ENCODE measurements around the gene CDK5.
"Not testable (repeated sequence)": the region's sequence is repeated elsewhere in the genome, so short reads cannot be mapped to it uniquely, and the experiment has no call there.

The CDK5 gene

GRCh38 chr7:151035902-151036301 is 21.8 kb downstream of the CDK5 start:
- DNase-seq (ENCODE audit: low read depth in 1 of 2, low spot score in 1 of 2): no peak

- no peak for DNase-seq (ENCODE audit: low read depth in 1 of 2, low spot score in 1 of 2)
These were observed 22.5 kb downstream of the CDK5 start for GRCh38 chr7:151035026-151035717.

DNA sequence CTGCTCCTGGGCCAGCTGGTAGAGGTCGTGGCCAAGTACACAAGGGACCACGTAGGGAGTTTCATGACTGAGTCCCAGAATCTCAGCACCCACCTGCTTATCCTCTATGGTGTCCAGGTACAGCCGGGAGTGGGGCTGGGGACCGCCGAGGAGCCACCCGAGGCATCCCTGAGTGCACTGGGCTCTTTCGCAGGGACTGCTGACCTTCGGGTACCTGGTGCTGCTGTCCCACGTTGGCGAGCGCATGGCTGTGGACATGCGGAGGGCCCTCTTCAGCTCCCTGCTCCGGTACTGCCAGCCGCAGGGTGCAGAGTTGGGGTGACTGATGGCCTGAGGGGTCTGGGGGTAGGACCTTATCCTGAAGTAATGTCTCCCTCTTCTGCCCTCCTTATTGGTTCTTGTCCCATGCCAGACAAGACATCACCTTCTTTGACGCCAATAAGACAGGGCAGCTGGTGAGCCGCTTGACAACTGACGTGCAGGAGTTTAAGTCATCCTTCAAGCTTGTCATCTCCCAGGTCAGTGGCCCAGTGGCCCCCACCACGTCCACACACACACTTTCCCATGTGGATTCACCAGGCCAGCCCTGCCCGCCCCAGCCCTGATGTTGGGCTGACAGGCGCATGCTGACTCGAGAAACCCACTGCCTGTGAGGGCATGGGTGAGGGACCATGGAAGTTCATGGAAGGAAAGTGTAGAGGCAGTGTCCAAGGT is 23.2 kb downstream of the CDK5 start:
- no peak for DNase-seq (ENCODE audit: low read depth in 1 of 2, low spot score in 1 of 2)

GRCh38 chr7:151033864-151034249 is 23.8 kb downstream of the CDK5 start:
- DNase-seq (ENCODE audit: low read depth in 1 of 2, low spot score in 1 of 2): no peak

- no peak for DNase-seq (ENCODE audit: low read depth in 1 of 2, low spot score in 1 of 2)
These were observed 24.5 kb downstream of the CDK5 start for GRCh38 chr7:151032936-151033863.

GRCh38 chr7:151031011-151031410 is 26.7 kb downstream of the CDK5 start:
- no peak for DNase-seq (ENCODE audit: low read depth in 1 of 2, low spot score in 1 of 2)

DNA sequence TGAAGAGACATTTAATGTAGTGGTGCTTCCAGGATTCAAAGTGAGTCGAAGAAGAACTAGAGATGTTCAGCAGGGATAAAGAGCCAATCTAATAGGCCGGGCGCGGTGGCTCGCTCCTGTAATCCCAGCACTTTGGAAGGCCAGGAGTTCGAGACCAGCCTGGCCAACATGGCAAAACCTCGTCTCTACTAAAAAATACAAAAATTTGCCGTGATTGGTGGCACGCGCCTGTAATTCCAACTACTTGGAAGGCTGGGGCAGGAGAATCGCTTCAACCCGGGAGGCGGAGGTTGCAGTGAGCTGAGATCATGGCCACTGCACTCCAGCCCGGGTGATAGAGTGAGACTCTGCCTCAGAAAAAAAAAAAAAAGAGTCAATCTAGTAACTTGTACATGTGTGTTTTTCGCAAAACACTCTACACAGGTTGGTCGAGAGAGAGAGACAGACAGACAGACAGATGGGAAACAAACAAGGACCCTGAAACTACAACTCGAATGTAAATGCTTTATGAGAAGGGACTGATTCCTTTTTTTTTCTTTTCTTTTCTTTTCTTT is 28.7 kb downstream of the CDK5 start:
- no peak for DNase-seq (ENCODE audit: low read depth in 1 of 2, low spot score in 1 of 2)

- peak; percentile 93 to 94 for DNase-seq (ENCODE audit: low read depth in 1 of 2, low spot score in 1 of 2)
These were observed 29.4 kb downstream of the CDK5 start, which contains the start of gene ABCB8 for GRCh38 chr7:151028131-151028947. Gene ABCB8, plus strand, starts transcription at chr7:151028450. Its CDS starts 66 bp downstream, at chr7:151028516.

- DNase-seq (ENCODE audit: low read depth in 1 of 2, low spot score in 1 of 2): not testable (repeated sequence)
These were observed 30.0 kb downstream of the CDK5 start for GRCh38 chr7:151027728-151028130.

GRCh38 chr7:151026771-151027727 is 30.6 kb downstream of the CDK5 start:
- not testable (repeated sequence) for DNase-seq (ENCODE audit: low read depth in 1 of 2, low spot score in 1 of 2)

DNA sequence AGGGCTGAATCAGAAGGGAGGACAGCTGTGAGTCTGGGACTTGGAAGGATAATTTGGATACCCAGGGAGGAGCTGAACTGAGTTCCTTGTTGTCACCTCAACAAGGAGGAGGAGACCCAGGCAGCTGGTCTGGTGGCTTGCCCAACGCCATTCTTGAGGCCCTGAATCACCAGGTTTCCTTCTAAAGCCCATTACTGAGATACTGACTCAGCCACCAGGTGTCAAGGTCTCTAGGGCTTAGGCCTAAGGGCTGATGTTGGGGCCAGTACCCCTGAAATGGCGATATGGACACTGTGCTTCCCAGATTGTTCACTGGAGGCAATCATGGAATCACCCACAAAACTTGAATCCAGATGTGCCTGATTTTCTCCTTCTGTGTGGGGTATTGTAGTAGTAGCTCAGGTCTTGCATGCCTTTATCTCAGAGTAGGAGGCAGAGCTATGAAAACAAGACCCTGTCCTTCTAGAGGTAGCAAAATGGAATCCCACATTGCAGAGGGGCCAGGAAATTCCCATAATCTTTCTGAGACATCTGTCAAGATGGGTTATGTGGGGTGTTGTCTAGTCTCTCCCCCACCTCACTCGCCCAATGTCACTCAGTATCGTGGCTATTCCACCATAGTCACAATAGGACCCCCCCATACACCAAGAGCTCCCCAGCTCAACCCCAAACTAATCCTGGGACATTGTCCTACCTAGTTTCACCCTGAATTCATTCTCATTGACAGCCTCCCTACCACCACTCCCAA is 31.6 kb downstream of the CDK5 start:
- no peak for DNase-seq (ENCODE audit: low read depth in 1 of 2, low spot score in 1 of 2)

DNA sequence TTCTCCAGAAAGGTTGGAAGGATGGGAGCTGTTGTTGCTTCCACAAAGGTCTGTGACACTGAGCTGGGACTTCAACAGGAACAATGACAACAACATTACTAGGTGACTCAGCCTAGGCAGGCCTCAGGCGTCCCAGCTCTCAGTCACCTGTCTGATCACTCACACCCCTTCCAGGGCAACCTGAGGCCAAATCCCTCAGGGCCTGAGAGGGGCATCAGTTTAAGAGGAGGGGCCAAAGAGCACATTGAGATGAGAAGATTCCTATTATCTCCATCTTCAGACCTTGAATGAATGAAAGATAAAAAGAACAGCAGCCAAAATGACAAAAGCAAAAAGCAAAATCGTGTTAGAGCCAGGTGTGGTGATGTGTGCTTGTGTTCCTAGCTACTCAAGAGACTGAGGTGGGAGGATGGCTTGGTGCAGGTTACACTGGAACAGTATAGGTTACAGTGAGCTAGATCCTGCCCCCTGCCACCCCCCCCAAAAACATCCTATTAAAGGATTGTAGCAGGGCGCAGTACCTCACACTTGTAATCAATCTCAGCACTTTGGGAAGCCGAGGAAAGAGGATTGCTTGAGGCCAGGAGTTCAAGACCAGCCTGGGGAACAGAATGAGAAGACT is 33.2 kb downstream of the CDK5 start, which contains the start of gene ATG9B:
Gene ATG9B (minus strand): TSS at position 60 of the 622 bp plus-strand sequence. CDS start 71 bp downstream, outside the sequence.
- no peak for DNase-seq (ENCODE audit: low read depth in 1 of 2, low spot score in 1 of 2)

DNA sequence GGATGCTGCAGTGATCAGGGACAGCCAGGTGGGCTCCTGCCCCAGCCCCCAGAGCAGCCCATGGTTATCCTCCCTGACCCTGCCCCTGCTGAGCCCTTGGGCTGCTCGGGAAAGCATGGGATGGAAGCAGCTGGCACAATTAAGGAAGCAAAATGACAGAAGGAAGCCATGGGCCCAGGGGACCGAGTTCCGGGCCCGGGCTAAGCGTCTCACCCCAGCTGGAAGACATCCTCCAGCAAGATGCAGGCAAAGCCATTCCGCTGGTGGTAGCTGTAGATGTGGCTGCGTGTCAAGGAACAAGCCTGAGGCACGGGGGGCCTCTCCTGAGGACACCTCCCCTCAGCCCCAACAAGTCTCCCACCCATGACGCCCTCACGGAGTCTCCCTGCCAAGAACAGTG is 34.5 kb downstream of the CDK5 start:
- DNase-seq (ENCODE audit: low read depth in 1 of 2, low spot score in 1 of 2): no peak

DNA sequence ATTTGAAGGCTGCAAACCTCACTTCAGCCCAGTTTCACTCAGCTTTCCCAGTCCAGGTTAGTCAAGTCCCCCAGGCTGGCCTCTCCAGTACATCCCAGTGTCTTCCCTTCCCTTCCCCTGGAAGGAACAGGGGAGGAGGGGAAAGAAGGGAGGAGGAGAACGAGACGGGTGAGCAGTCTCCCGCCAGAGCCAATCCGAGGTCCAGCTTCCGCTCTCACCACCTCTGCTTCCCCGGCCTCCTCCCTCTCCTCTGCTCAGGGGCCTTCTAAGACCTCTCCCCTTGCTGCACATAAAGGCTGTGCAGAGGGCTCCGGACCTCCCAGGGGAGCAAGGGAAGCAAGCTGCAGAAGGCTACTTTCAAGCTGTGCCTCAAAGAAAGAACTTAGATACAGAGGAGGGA is 37.5 kb downstream of the CDK5 start:
- DNase-seq (ENCODE audit: low read depth in 1 of 2, low spot score in 1 of 2): no peak

DNA sequence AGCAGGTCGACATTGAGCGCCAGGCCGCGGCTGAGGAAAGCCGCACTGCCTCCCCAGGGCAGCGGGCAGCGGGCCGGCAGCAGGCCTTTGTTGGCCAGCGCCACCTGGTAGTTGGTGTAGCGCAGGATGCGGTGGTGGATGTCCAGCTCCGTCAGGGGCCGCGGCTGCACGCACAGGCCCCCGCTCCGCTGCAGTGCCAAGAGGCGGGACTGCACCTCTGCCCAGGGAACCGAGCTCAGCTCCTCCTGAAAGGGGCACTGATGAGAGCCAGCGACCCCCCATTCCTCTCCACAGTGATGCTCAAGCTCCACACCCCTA is 38.6 kb downstream of the CDK5 start:
- no peak for DNase-seq (ENCODE audit: low read depth in 1 of 2, low spot score in 1 of 2)

DNA sequence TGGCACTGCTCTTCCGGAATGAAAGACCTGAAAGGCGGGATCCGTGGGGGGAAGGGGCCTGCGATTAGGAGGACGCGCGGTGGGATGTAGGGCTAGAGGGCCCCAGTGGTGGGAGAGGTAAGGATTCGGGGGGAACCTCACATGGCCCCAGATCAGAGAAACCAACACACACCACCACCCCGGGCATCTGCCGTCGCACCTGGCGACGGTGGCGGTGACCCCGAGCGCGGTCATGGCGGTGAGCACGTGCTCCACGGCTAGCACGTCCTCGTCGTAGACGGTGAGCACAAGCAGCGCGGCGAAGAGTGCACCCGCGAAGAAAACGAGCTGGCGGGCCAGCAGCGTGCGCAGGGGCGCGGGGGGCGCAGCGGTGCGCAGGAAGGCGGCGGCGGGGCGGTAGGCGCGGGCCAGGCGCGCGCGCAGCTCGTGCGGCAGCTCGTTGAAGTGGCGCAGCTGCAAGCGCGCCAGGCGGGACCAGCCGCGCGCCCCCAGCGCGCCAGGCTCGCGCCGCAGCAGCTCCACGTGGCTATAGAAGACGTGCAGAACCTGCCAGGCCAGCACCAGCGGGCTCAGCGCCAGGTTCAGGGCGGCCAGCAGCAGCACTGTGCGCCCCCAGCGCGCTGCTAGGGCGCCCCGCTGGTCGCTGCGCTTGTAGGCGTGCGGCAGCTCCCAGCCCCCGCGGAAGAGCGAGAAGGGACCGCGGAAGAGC is 39.1 kb downstream of the CDK5 start:
- DNase-seq (ENCODE audit: low read depth in 1 of 2, low spot score in 1 of 2): no peak

DNA sequence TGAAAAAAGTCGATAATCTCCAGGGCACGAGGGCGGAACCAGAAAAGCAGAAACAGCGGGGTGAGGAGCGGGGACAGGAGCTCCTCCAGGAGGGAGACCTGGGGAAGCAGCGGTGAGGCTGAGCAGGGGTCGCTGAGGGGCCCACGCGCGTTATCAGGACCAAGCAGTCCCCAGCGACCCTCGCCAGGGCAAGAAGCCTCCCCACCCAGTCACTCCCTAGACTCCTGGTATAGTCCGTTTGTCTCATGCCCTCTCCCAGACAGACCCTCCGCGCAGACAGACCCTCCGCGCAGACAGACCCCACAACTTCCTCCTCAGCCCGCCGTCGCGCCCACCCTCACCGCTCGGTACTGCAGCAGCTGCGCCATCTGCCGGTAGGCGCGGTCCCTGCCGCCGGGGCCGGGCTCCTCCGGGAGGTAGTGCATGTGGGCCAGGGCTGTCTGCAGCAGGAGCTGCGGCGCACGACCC is 39.7 kb downstream of the CDK5 start:
- DNase-seq (ENCODE audit: low read depth in 1 of 2, low spot score in 1 of 2): peak; percentile 65 to 73
